Epithelial cell of proximal tubule (primary cell): ENCODE results near the gene C10orf71. TPM values are rescaled to one million over a fixed set of nuclear protein-coding genes. Genes with fewer than 3 reads are reported as not detected.

Experiments
- DNase-seq: peaks from one replicate; pipeline ENCODE4 v3.0.0-alpha.2; 2011; ENCODE audit warnings: low read depth
- H3K4me3 ChIP-seq: 2 replicates; pipeline ENCODE4 v1.5.1; 2011; ENCODE audit warnings: low read depth, mild to moderate bottlenecking, low read length
- CTCF ChIP-seq: conservative IDR thresholded peaks from 2 replicates; pipeline ENCODE4 v1.5.1; 2012; ENCODE audit warnings: low read depth, mild to moderate bottlenecking, low read length
- total RNA-seq: library from RNA; depleted of rRNA; stranded (reverse); fragments of >200 nt; gene quantifications from 2 replicates; pipeline ENCODE4 v1.2.3, GENCODE V29; 2015

The C10orf71 gene
- total RNA-seq, 1 donor from 2014 or later = not detected

- no peak for DNase-seq
- no peak for TF ChIP-seq CTCF
- H3K4me3 ChIP-seq = no peak overlapping the region
Observed at GRCh38 chr10:49296836-49297235, 2.1 kb upstream of the C10orf71 start.

- H3K4me3 ChIP-seq = no peak overlapping the region
- no peak for TF ChIP-seq CTCF
- no peak for DNase-seq
Observed at GRCh38 chr10:49297818-49298670, 926 bp upstream of the C10orf71 start.

- TF ChIP-seq CTCF = no peak
- DNase-seq = no peak
- H3K4me3 ChIP-seq = no peak overlapping the region
Observed at GRCh38 chr10:49298671-49298982, 343 bp upstream of the C10orf71 start.

GRCh38 chr10:49299816-49300139, 808 bp downstream of the C10orf71 start:
- DNase-seq = no peak
- no peak overlapping the region for H3K4me3 ChIP-seq
- no peak for TF ChIP-seq CTCF

- no peak for DNase-seq
- H3K4me3 ChIP-seq = no peak overlapping the region
- no peak for TF ChIP-seq CTCF
Observed at GRCh38 chr10:49300140-49300974, 1.4 kb downstream of the C10orf71 start.

- no peak overlapping the region for H3K4me3 ChIP-seq
- DNase-seq = no peak
- TF ChIP-seq CTCF = no peak
Observed at GRCh38 chr10:49301302-49301701, 2.3 kb downstream of the C10orf71 start.
